ENCODE data around the gene OR2T27.
"Not testable (repeated sequence)": the region's sequence is repeated elsewhere in the genome, so short reads cannot be mapped to it uniquely, and the experiment has no call there.

Gene OR2T27

DNA sequence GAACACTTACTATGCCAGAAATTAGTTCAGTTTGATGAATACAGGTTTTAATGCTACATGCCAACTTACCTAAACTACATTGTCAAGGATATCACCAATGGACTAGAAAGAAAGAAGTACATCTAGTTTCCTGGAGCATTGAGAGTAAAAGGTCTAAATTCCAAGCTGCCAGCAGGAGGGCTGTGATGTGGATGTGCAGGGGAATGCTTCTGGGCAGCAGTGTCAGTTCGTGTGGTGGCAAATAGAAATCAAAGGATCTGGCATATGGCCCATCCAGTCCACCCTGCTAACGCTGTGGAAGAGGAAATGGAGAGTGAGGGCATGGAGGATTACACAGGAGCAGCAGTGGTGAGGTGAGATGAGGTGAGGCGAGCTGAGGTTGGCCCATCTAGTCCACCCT, 10.2 kb downstream of the OR2T27 start, which contains the start of gene OR2T35:
OR2T35 (minus strand) TSS at position 101 of the 400 bp plus-strand sequence. CDS start 6,020 bp downstream, outside the sequence.
- TF ChIP-seq, protein P1, sequence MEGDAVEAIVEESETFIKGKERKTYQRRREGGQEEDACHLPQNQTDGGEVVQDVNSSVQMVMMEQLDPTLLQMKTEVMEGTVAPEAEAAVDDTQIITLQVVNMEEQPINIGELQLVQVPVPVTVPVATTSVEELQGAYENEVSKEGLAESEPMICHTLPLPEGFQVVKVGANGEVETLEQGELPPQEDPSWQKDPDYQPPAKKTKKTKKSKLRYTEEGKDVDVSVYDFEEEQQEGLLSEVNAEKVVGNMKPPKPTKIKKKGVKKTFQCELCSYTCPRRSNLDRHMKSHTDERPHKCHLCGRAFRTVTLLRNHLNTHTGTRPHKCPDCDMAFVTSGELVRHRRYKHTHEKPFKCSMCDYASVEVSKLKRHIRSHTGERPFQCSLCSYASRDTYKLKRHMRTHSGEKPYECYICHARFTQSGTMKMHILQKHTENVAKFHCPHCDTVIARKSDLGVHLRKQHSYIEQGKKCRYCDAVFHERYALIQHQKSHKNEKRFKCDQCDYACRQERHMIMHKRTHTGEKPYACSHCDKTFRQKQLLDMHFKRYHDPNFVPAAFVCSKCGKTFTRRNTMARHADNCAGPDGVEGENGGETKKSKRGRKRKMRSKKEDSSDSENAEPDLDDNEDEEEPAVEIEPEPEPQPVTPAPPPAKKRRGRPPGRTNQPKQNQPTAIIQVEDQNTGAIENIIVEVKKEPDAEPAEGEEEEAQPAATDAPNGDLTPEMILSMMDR (IDR thresholded peaks at IDR 0.05), result not testable (repeated sequence)

DNA sequence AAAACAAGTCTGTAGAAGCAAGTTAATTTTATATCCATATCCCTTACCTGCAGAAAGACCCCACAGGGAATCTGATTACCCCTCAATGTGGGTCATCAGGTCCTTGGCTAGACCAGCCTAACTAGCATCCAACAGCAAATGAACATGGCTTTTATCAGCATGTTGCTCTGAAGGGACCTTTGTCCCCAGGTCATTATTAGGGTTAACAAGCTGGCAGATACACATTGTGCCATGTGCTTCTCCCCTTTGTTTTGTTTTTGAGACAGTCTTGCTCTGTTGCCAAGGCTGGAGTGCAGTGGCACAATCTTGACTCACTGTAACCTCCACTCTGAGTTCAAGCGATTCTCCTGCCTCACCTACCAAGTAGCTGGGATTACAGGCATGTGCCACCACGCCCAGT, 20.3 kb downstream of the OR2T27 start, which contains the start of gene OR2T11:
OR2T11 (minus strand) TSS at position 101 of the 400 bp plus-strand sequence. CDS start 7,963 bp downstream, outside the sequence.
- TF ChIP-seq, protein P1 (IDR thresholded peaks at IDR 0.05), result not testable (repeated sequence)

DNA sequence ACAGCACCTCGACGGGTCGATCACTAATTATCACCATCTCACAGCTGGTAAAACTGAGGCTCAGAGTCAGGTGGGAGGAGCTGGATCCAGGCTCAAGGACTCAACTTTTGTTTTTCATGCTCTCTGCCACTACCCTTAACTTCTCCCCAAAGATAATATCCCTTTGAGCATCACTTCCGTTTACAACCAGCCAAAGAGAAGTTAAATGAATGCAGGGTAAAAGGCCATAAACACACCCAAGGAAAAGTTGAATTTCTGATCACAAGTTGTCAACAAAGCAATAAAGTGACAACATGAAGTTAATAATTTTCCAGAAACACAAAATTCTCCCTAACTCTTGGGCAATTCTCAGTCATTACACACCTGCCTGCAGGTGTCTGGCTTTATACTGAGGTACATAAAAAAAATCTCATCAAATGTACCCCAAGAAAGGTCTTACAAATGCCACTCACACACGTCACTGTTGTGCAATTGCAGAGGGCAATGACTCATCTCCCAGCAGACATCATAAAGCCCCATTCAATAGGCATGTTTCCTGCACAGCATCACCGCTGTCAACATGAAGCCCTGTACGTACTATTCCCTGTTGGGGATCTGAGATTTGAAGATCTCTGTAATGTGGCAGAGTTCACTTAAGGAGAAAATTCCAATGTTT, 23.8 kb downstream of the OR2T27 start:
- TF ChIP-seq, protein P1 (IDR thresholded peaks at IDR 0.05), result no peak

DNA sequence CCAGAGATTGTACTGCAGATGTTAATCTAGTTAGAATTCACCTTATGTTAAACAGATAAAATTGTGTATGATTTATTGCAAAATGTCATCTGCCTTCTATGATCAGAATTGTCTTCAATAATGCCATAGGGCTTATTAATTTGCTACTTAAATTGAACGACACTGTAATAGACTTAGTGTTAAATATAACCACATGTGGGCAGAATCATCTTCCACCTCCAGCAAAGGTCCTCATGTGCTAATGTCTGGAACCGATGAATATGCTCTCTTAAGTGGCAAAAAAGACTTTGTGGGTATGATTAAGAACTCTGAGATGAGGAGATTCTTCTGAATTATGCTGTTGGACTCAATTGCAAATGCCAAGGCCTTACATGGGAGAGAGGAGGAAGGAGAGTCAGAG, 24.8 kb downstream of the OR2T27 start:
- TF ChIP-seq, protein P1 (IDR thresholded peaks at IDR 0.05), result no peak

DNA sequence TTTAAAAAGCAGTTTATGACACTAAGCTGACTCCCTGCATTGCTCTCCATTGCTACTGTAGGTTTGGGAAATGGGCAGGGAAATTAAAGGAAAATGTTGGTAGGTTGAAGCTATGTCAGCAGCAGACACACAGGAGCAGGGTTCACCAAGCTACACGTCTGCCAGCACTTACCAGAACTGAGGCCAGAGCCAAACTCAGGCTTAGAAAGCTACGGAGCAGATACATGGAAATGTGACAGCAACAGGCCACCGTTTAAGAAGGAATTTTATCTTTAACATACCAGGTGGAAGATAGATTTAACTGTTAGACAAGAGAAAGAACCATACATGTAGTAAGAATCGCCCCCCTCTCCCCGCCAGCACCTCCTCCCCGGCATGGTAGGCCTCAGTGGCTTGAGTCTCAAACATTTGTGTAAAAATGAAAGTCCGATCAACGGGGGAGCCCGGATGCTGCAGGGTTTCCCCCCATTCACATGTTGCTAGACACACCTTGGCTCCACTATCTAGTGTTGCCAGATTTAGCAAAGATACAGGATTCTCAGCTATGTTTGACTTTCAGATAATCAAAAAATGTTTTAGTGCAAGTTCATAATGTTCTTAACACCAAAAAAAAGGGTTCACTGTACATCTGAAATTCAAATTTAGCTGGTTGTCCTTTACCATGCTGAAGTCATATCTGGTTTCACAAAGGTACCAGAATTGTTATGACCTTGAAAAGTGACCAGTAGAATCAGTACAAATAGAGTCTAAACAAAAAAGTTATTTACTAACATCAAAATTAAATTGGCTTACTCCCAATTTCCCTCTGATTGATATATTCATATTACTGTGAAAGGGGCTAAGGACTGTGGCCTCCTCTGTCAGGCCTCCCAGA, 27.1 kb downstream of the OR2T27 start:
- TF ChIP-seq, protein P1 (IDR thresholded peaks at IDR 0.05), result no peak

DNA sequence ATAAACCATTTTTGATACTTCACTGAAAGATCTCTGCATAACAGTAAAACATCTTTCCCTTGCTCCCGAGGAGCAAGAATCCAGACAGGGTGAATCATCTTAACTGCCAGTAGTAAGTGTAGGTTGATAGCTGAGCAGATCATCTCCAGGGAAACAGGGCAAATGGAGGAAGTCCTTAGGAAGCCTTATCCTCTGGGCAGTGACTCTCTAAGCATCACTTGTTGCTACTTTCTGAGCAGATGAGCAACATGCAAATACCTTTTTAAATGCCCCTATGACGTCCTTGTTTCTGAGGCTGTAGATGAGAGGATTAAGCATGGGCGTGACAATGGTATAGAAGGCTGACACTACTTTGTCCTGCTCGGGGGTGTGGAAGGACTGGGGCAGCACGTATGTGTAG, 29.4 kb downstream of the OR2T27 start:
- TF ChIP-seq, protein P1 (IDR thresholded peaks at IDR 0.05), result no peak

DNA sequence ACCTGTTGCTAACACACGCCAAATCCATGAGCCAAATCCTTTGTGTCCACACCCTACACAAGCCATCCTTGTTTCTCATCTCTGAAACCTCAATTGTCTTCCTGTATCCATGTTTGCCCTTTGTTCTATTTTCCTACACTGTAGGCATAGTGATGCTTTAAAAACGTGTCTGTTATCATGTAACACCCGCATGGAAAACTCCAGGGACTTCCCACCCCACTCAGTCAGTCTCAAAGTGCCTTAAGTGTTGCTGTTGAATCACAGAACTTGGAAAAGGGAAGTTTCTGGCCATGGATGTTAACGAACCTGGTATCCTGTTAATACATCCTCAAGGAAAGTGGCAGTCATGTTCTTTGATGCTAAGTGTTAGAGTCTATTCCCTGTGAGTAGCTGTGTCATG, 30.2 kb downstream of the OR2T27 start:
- TF ChIP-seq, protein P1 (IDR thresholded peaks at IDR 0.05), result no peak

All from LNCAP (cell line).